ENCODE results near the gene GLT6D1. TPM values are rescaled to one million over a fixed set of nuclear protein-coding genes. Genes with fewer than 3 reads are reported as not detected.
A peak's percentile ranks its signal among the peaks of the same experiment; 100 is the strongest.

The GLT6D1 gene
- total RNA-seq, 2 donors from 2014 or later: not detected

GRCh38 chr9:135609366-135609955 is 29.9 kb downstream of the GLT6D1 start:
- intact Hi-C loops (cut with DNase I): loop anchor here (10.0 kb wide), 2 partner anchors 355 to 515 kb away; partner anchors contain the start of gene UBAC1
- Histone ChIP-seq H3K4me3 (no peak overlapping the region), H3K4me1 (replicated peaks) (no peaks in the 10 kb centered on the region), H3K36me3 (no peaks in the 10 kb centered on the region), H3K9me3 (no peaks in the 10 kb centered on the region), H3K27me3 (replicated peaks; ENCODE audit: insufficient read depth) (peaks cover 1% of the 10 kb centered on the region), H3K27ac (no peak overlapping the region)
- TF ChIP-seq CTCF (IDR thresholded peaks at IDR 0.05) (no peak), POLR2AphosphoS5 (IDR thresholded peaks at IDR 0.05) (no peak), POLR2A (IDR thresholded peaks at IDR 0.05) (no peak)
- WGBS: 81% methylated on average over 17 of the region's 17 CpGs
- peak; percentile 2 for DNase-seq (ENCODE audit: low spot score)

GRCh38 chr9:135608999-135609317 is 30.4 kb downstream of the GLT6D1 start:
- TF ChIP-seq POLR2AphosphoS5 (IDR thresholded peaks at IDR 0.05) (no peak), CTCF (IDR thresholded peaks at IDR 0.05) (no peak), POLR2A (IDR thresholded peaks at IDR 0.05) (no peak)
- intact Hi-C loops (cut with DNase I): loop anchor here (10.0 kb wide), 2 partner anchors 356 to 516 kb away; partner anchors contain the start of gene UBAC1
- WGBS: 88% methylated on average over 14 of the region's 15 CpGs

GRCh38 chr9:135608294-135608998 is 30.9 kb downstream of the GLT6D1 start:
- intact Hi-C loops (cut with DNase I): loop anchor here (10.0 kb wide), 2 partner anchors 356 to 516 kb away; partner anchors contain the start of gene UBAC1
- Histone ChIP-seq H3K9me3 (no peaks in the 10 kb centered on the region), H3K4me1 (replicated peaks) (no peaks in the 10 kb centered on the region), H3K27me3 (replicated peaks; ENCODE audit: insufficient read depth) (no peaks in the 10 kb centered on the region), H3K27ac (no peak overlapping the region), H3K36me3 (no peaks in the 10 kb centered on the region), H3K4me3 (no peak overlapping the region)
- WGBS: 86% methylated on average over 21 of the region's 22 CpGs
- DNase-seq (ENCODE audit: low spot score): peak; percentile 2
- TF ChIP-seq POLR2A (IDR thresholded peaks at IDR 0.05) (no peak), CTCF (IDR thresholded peaks at IDR 0.05) (no peak), POLR2AphosphoS5 (IDR thresholded peaks at IDR 0.05) (no peak)

More at GRCh38 chr9:135608999-135609317, 30.4 kb downstream of the GLT6D1 start:
- H3K4me3 ChIP-seq: no peak overlapping the region
- no peaks in the 10 kb centered on the region for H3K4me1 ChIP-seq (replicated peaks)
- H3K27ac ChIP-seq: no peak overlapping the region
- no peaks in the 10 kb centered on the region for H3K36me3 ChIP-seq
- no peak for DNase-seq (ENCODE audit: low spot score)
- H3K27me3 ChIP-seq (replicated peaks; ENCODE audit: insufficient read depth): no peaks in the 10 kb centered on the region
- H3K9me3 ChIP-seq: no peaks in the 10 kb centered on the region

GRCh38 chr9:135607401-135608293 is 31.7 kb downstream of the GLT6D1 start:
- no peaks in the 10 kb centered on the region for H3K9me3 ChIP-seq
- no peaks in the 10 kb centered on the region for H3K36me3 ChIP-seq
- H3K27me3 ChIP-seq (replicated peaks; ENCODE audit: insufficient read depth): no peaks in the 10 kb centered on the region
- no peaks in the 10 kb centered on the region for H3K4me1 ChIP-seq (replicated peaks)
- H3K27ac ChIP-seq: no peak overlapping the region
- intact Hi-C loops (cut with DNase I): loop anchor here (10.0 kb wide), 2 partner anchors 357 to 517 kb away; partner anchors contain the start of gene UBAC1
- WGBS: 78% methylated on average over 24 of the region's 25 CpGs
- no peak overlapping the region for H3K4me3 ChIP-seq
- peak; percentile 3 for DNase-seq (ENCODE audit: low spot score)
- no peak for TF ChIP-seq CTCF (IDR thresholded peaks at IDR 0.05)
- no peak for TF ChIP-seq POLR2A (IDR thresholded peaks at IDR 0.05)
- no peak for TF ChIP-seq POLR2AphosphoS5 (IDR thresholded peaks at IDR 0.05)
